OCI-LY7 (cell line): ENCODE results near the gene ADAMTS9.

ENCODE experiments used
- EZH2phosphoT487 ChIP-seq: fragments of 200-600 bp; sonication (generic); IDR thresholded peaks from 2 replicates; pipeline ENCODE4 v1.6.1; 2018; ENCODE audit warnings: low read depth, borderline replicate concordance, mild to moderate bottlenecking, mixed run types, antibody characterized with exemption, low read length, moderate library complexity, mixed read lengths
- TF ChIP-seq, protein P1 (sequence below): fragments of 200-600 bp; sonication (generic); conservative IDR thresholded peaks from 2 replicates; pipeline ENCODE4 v1.5.1; 2014; ENCODE audit warnings: mild to moderate bottlenecking, antibody characterized with exemption, low read length, moderate library complexity, mixed read lengths

DNA sequence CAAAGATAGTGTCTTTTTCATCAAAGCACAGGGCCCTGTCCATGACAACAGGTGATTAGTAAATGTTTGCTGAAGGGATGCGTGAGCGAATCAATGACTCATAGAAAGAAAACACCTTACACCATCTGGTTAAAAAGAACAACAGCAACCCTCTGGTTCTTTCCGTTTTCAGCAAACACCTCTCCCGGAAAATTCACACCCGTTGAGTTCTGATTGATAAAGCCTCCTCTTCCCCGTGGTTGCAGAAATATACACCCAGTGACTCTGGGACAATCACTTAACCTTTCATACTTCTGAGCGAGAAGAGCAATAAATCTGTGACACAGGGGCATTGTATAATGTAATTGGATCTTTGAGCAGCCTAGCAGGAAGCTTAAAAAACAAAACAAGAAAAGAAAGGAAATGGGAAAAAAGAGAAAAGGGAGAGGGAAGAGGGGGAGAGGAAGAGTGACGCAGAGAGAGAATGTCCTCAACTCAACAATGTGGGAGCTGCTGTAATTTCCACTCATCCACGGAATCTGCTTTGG is 37.6 kb downstream of the ADAMTS9 start:
- TF ChIP-seq, protein P1, sequence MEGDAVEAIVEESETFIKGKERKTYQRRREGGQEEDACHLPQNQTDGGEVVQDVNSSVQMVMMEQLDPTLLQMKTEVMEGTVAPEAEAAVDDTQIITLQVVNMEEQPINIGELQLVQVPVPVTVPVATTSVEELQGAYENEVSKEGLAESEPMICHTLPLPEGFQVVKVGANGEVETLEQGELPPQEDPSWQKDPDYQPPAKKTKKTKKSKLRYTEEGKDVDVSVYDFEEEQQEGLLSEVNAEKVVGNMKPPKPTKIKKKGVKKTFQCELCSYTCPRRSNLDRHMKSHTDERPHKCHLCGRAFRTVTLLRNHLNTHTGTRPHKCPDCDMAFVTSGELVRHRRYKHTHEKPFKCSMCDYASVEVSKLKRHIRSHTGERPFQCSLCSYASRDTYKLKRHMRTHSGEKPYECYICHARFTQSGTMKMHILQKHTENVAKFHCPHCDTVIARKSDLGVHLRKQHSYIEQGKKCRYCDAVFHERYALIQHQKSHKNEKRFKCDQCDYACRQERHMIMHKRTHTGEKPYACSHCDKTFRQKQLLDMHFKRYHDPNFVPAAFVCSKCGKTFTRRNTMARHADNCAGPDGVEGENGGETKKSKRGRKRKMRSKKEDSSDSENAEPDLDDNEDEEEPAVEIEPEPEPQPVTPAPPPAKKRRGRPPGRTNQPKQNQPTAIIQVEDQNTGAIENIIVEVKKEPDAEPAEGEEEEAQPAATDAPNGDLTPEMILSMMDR: no peak
- no peak for TF ChIP-seq EZH2phosphoT487
